HG03280 (cell line): ENCODE measurements around the gene C2.
"Not testable (repeated sequence)": the region's sequence is repeated elsewhere in the genome, so short reads cannot be mapped to it uniquely, and the experiment has no call there.

Experiments used
- ATAC-seq: cut with Tn5 transposase; IDR thresholded peaks from one replicate; pipeline ENCODE4 v1.9.1; 2021; ENCODE audit warnings: mild to moderate bottlenecking, moderate library complexity; ENCODE audit not compliant: unreplicated experiment

Gene C2

GRCh38 chr6:31972709-31973350 is 45.3 kb downstream of the C2 start:
- ATAC-seq: no peak

- not testable (repeated sequence) for ATAC-seq
Measured at GRCh38 chr6:31976065-31976464, 48.5 kb downstream of the C2 start.

- no peak for ATAC-seq
Measured at GRCh38 chr6:31977816-31978431, 50.4 kb downstream of the C2 start.

- no peak for ATAC-seq
Measured at GRCh38 chr6:31978831-31979230, 51.3 kb downstream of the C2 start.

GRCh38 chr6:31979238-31979898 is 51.9 kb downstream of the C2 start:
- ATAC-seq: no peak

- not testable (repeated sequence) for ATAC-seq
Measured at GRCh38 chr6:31980195-31980876, 52.8 kb downstream of the C2 start.

GRCh38 chr6:31980998-31981397 is 53.5 kb downstream of the C2 start:
- not testable (repeated sequence) for ATAC-seq

- ATAC-seq: not testable (repeated sequence)
Measured at GRCh38 chr6:31981744-31982143, 54.2 kb downstream of the C2 start, which contains the start of gene C4A. C4A (plus strand) TSS chr6:31982057; CDS start chr6:31982108, 51 bp downstream.

GRCh38 chr6:31989363-31989762 is 61.8 kb downstream of the C2 start:
- ATAC-seq: not testable (repeated sequence)

- ATAC-seq: not testable (repeated sequence)
Measured at GRCh38 chr6:31994421-31994820, 66.9 kb downstream of the C2 start.
